HCT116 (cell line): Measurements from ENCODE around the gene PRKCA. TPM values are rescaled to one million over a fixed set of nuclear protein-coding genes. Genes with fewer than 3 reads are reported as not detected.

Experiments
- ATAC-seq: fragments of 200-7000 bp; cut with Tn5 transposase; 2 replicates; pipeline ENCODE4 v1.9.1; 2020; ENCODE audit warnings: mild to moderate bottlenecking, moderate library complexity
- BruUV-seq: library from RNA; stranded (reverse); fragments of 400-500 nt; replicated peaks from 2 replicates; lab custom pipeline; 2021; lab: Mats Ljungman, UMichigan
- CTCF ChIA-PET: fragments of 300-600 bp; sonication (Branson Sonifier 250); formaldehyde crosslinking; loops from one replicate; lab custom pipeline; 2021; ENCODE audit warnings: antibody characterized with exemption; lab: Charles Lee
- POLR2A ChIA-PET: fragments of 300-600, 350-600 bp; sonication (Branson Sonifier 250); formaldehyde crosslinking; loops from one replicate; lab custom pipeline; 2021; ENCODE audit warnings: antibody characterized with exemption; lab: Charles Lee
- RAD21 ChIA-PET, 2 experiments: fragments of 300-600 bp; sonication (Branson Sonifier 250); formaldehyde crosslinking; loops; one replicate each; lab custom pipeline; 2023; ENCODE audit warnings: low total read pairs in 2 of 2; ENCODE audit not compliant: uncharacterized antibody in 2 of 2, unreplicated experiment in 2 of 2, low non-redundant PET in 1 of 2; lab: Charles Lee
- DNase-seq: peaks from one replicate; pipeline ENCODE4 v3.0.0-alpha.2; 2010; ENCODE audit warnings: low read depth, low spot score
- H2AFZ ChIP-seq: fragments of 200-600 bp; shearing (Covaris generic), sonication (generic); 2 replicates; pipeline ENCODE4 v1.6.1; 2017; ENCODE audit warnings: low read depth, mixed run types, mixed read lengths, antibody characterized with exemption, low read length; ENCODE audit not compliant: poor library complexity, severe bottlenecking
- H3K27ac ChIP-seq: 2 replicates; pipeline ENCODE4 v1.5.1; 2012; ENCODE audit warnings: low read depth, low read length
- H3K27me3 ChIP-seq: fragments of 200-600 bp; sonication (generic); 2 replicates; pipeline ENCODE4 v1.6.1; 2016; ENCODE audit warnings: mixed run types, low read length, mixed read lengths; ENCODE audit not compliant: insufficient read depth
- H3K36me3 ChIP-seq, 2 experiments: fragments of 200-500 bp in 1 of 2; fragments of 200-600 bp in 1 of 2; sonication (Bioruptor generic) in 1 of 2; sonication (generic) in 1 of 2; 2 replicates each; pipeline versions ENCODE4 v1.5.1 to v1.6.1; 2014 to 2016; ENCODE audit warnings: low read length in 2 of 2, inconsistent platforms in 1 of 2, mixed read lengths in 1 of 2, mixed run types in 1 of 2; ENCODE audit not compliant: insufficient read depth in 2 of 2, control insufficient read depth in 1 of 2
- H3K4me1 ChIP-seq, 2 experiments: fragments of 200-600 bp in 1 of 2; sonication (generic) in 1 of 2; 2 replicates each; pipeline versions ENCODE4 v1.5.1 to v1.6.1; 2012 to 2017; ENCODE audit warnings: low read length in 2 of 2, inconsistent platforms in 1 of 2, mild to moderate bottlenecking in 1 of 2, mixed read lengths in 1 of 2, mixed run types in 1 of 2, moderate library complexity in 1 of 2; ENCODE audit not compliant: insufficient read depth in 2 of 2, control insufficient read depth in 1 of 2
- H3K4me2 ChIP-seq: fragments of 200-600 bp; sonication (generic); 2 replicates; pipeline ENCODE4 v1.6.1; 2017; ENCODE audit warnings: mixed run types, low read length, mixed read lengths
- H3K4me3 ChIP-seq, 2 experiments: fragments of 200-600 bp in 1 of 2; sonication (generic) in 1 of 2; replicated peaks in 1 of 2; 2 replicates each; pipeline ENCODE4 v1.5.1; 2011 to 2016; ENCODE audit warnings: low read length in 2 of 2, control low read depth in 1 of 2, low read depth in 1 of 2, mild to moderate bottlenecking in 1 of 2, mixed read lengths in 1 of 2, mixed run types in 1 of 2
- H3K79me2 ChIP-seq: fragments of 200-600 bp; sonication (generic); 2 replicates; pipeline ENCODE4 v1.6.1; 2017; ENCODE audit warnings: mild to moderate bottlenecking, mixed run types, low read length, moderate library complexity, mixed read lengths; ENCODE audit not compliant: insufficient read depth
- H3K9ac ChIP-seq: fragments of 200-600 bp; sonication (generic); 2 replicates; pipeline ENCODE4 v1.6.1; 2016; ENCODE audit warnings: low read length, mixed read lengths
- H3K9me2 ChIP-seq: fragments of 200-600 bp; sonication (generic), shearing (Covaris generic); 2 replicates; pipeline ENCODE4 v1.6.1; 2017; ENCODE audit warnings: mixed run types, mild to moderate bottlenecking, moderate library complexity; ENCODE audit not compliant: insufficient read depth
- H3K9me3 ChIP-seq, 2 experiments: fragments of 200-500 bp in 1 of 2; fragments of 200-600 bp in 1 of 2; sonication (Bioruptor generic) in 1 of 2; sonication (generic) in 1 of 2; 2 replicates each; pipeline ENCODE4 v1.6.1; 2014 to 2017; ENCODE audit warnings: low read length in 2 of 2, mixed read lengths in 2 of 2, inconsistent platforms in 1 of 2, low read depth in 1 of 2, mild to moderate bottlenecking in 1 of 2, mixed run types in 1 of 2, moderate library complexity in 1 of 2; ENCODE audit not compliant: control insufficient read depth in 1 of 2, insufficient read depth in 1 of 2
- H4K20me1 ChIP-seq: fragments of 200-600 bp; sonication (generic), shearing (Covaris generic); 2 replicates; pipeline ENCODE4 v1.6.1; 2017; ENCODE audit warnings: mixed run types, mild to moderate bottlenecking, moderate library complexity; ENCODE audit not compliant: insufficient read depth
- ATF3 ChIP-seq: IDR thresholded peaks from 2 replicates; pipeline ENCODE4 v1.6.1; 2012
- CEBPB ChIP-seq: IDR thresholded peaks from 2 replicates; pipeline ENCODE4 v1.6.1; 2012; ENCODE audit warnings: low read depth
- CTCF ChIP-seq, 3 experiments: fragments of 200-600 bp in 1 of 3; sonication (generic) in 1 of 3; IDR thresholded peaks in 2 of 3; conservative IDR thresholded peaks in 1 of 3; 2 replicates each; pipeline ENCODE4 v1.5.1; 2012 to 2017; ENCODE audit warnings: low read depth in 2 of 3, low read length in 2 of 3, antibody characterized with exemption in 1 of 3, borderline replicate concordance in 1 of 3, control low read depth in 1 of 3, mild to moderate bottlenecking in 1 of 3, mixed read lengths in 1 of 3, mixed run types in 1 of 3, moderate library complexity in 1 of 3; ENCODE audit not compliant: insufficient read depth in 1 of 3
- EZH2 ChIP-seq: fragments of 200-600 bp; sonication (generic); IDR thresholded peaks from 2 replicates; pipeline ENCODE4 v1.6.1; 2017; ENCODE audit warnings: antibody characterized with exemption, mixed run types
- JUND ChIP-seq: IDR thresholded peaks from 2 replicates; pipeline ENCODE4 v1.6.1; 2012
- MAX ChIP-seq: IDR thresholded peaks from 2 replicates; pipeline ENCODE4 v1.6.1; 2012
- RAD21 ChIP-seq: IDR thresholded peaks from 2 replicates; pipeline ENCODE4 v1.6.1; 2012; ENCODE audit warnings: low read depth, mild to moderate bottlenecking
- REST ChIP-seq: IDR thresholded peaks from 2 replicates; pipeline ENCODE4 v1.6.1; 2012; ENCODE audit warnings: low read depth
- SIN3A ChIP-seq: IDR thresholded peaks from 2 replicates; pipeline ENCODE4 v1.6.1; 2012; ENCODE audit warnings: low read depth
- SP1 ChIP-seq: IDR thresholded peaks from 2 replicates; pipeline ENCODE4 v1.6.1; 2012; ENCODE audit warnings: low read depth
- TCF7L2 ChIP-seq: IDR thresholded peaks from 2 replicates; pipeline ENCODE4 v1.7.0; 2011; ENCODE audit warnings: borderline replicate concordance, inconsistent platforms; ENCODE audit not compliant: insufficient read depth, insufficient read length; ENCODE audit errors: extremely low read depth
- ZFX ChIP-seq: fragments of 450-650 bp; IDR thresholded peaks from 2 replicates; pipeline ENCODE4 v1.6.1; 2017
- ZNF274 ChIP-seq: fragments of 200-500 bp; sonication (Bioruptor generic); IDR thresholded peaks from 2 replicates; pipeline ENCODE4 v1.6.1; 2014; ENCODE audit warnings: mild to moderate bottlenecking, low read depth, low read length, inconsistent platforms
- intact Hi-C: fragments of 100-400 bp; cut with micrococcal nuclease; formaldehyde crosslinking; loops from 2 replicates; pipeline ENCODE4 v1.10.0; 2022
- total RNA-seq: library from RNA; stranded (reverse); gene quantifications from one replicate; pipeline ENCODE4 v1.2.1, GENCODE V29; 2021; ENCODE audit not compliant: unreplicated experiment

The PRKCA gene
- total RNA-seq, 1 experiment from 2014 or later = 18.8 TPM

- no peaks in the 10 kb centered on the region for H4K20me1 ChIP-seq
- no peaks in the 10 kb centered on the region for H3K9me2 ChIP-seq
- no peaks in the 10 kb centered on the region for H3K36me3 ChIP-seq
- H3K27me3 ChIP-seq = no peaks in the 10 kb centered on the region
- H3K4me2 ChIP-seq = no peak overlapping the region
- no TSS peak for BruUV-seq
- no peak overlapping the region for H3K27ac ChIP-seq
- ATAC-seq = no peak
- POLR2A ChIA-PET = no interaction called here
- no peak for DNase-seq
- no peak overlapping the region for H3K4me3 ChIP-seq
- intact Hi-C loops = no loop called here
- TF ChIP-seq JUND (no peak), MAX (no peak), SP1 (no peak), CEBPB (no peak), TCF7L2 (no peak), EZH2 (no peak), CTCF (IDR thresholded peaks at IDR 0.05 in 2 of 3, conservative IDR thresholded peaks at IDR 0.05 in 1 of 3; ENCODE audit: borderline replicate concordance in 1 of 3, insufficient read depth in 1 of 3, low read depth in 2 of 3, low read length in 2 of 3) (no peak), ATF3 (no peak), ZFX (no peak)
- no peaks in the 10 kb centered on the region for H3K4me1 ChIP-seq
- H3K9me3 ChIP-seq = no peaks in the 10 kb centered on the region
- CTCF ChIA-PET = no interaction called here
- no peak overlapping the region for H3K9ac ChIP-seq
- H2AFZ ChIP-seq = no peak overlapping the region
- RAD21 ChIA-PET = no interaction called here
- no peaks in the 10 kb centered on the region for H3K79me2 ChIP-seq
Observed at GRCh38 chr17:66787914-66788313, 485.5 kb downstream of the PRKCA start.

GRCh38 chr17:66789093-66789492, 486.7 kb downstream of the PRKCA start:
- ATAC-seq (no peak), DNase-seq (no peak)
- Histone ChIP-seq H3K4me1 (no peaks in the 10 kb centered on the region), H3K27ac (no peak overlapping the region), H3K4me2 (no peak overlapping the region), H3K4me3 (no peak overlapping the region), H3K9me2 (no peaks in the 10 kb centered on the region), H3K79me2 (no peaks in the 10 kb centered on the region), H2AFZ (no peak overlapping the region), H3K9ac (no peak overlapping the region), H3K27me3 (no peaks in the 10 kb centered on the region), H3K36me3 (no peaks in the 10 kb centered on the region), H4K20me1 (no peaks in the 10 kb centered on the region), H3K9me3 (no peaks in the 10 kb centered on the region)
- intact Hi-C loops = no loop called here
- no TSS peak for BruUV-seq
- ChIA-PET CTCF (no interaction called here), POLR2A (no interaction called here), RAD21 (no interaction called here)
- no peak for TF ChIP-seq MAX
- no peak for TF ChIP-seq SIN3A
- TF ChIP-seq EZH2 = no peak
- no peak for TF ChIP-seq ZNF274
- TF ChIP-seq RAD21 = no peak
- TF ChIP-seq ATF3 = no peak
- TF ChIP-seq REST = no peak
- TF ChIP-seq SP1 = no peak
- TF ChIP-seq CEBPB = no peak
